ENCODE measurements around the gene CEACAM16.
"Not testable (repeated sequence)": the region's sequence is repeated elsewhere in the genome, so short reads cannot be mapped to it uniquely, and the experiment has no call there.

DNA sequence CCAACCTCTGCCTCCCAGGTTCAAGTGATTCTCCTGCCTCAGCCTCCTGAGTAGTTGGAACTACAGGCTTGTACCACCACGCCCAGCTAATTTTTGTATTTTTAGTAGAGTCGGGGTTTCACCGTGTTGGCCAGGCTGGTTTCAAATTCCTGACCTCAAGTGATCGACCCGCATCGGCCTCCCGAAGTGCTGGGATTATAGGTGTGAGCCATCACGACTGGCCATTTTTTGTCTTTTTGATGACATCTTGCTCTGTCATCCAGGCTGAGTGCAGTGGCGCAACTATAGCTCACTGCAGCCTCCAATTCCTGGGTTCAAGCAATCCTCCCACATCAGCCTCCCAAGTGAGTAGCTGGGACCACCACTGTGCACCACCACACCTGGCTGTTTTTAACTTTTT, 21.4 kb downstream of the CEACAM16 start:
- TF ChIP-seq ELF4 (IDR thresholded peaks at IDR 0.05); SP1 (IDR thresholded peaks at IDR 0.05); TARDBP (IDR thresholded peaks at IDR 0.05); SUZ12 (IDR thresholded peaks at IDR 0.05); NFRKB (IDR thresholded peaks at IDR 0.05); FOXA1 (IDR thresholded peaks at IDR 0.05); BHLHE40 (IDR thresholded peaks at IDR 0.05; ENCODE audit: borderline replicate concordance); FOXM1 (IDR thresholded peaks at IDR 0.05; ENCODE audit: borderline replicate concordance); CTBP1 (IDR thresholded peaks at IDR 0.05; ENCODE audit: borderline replicate concordance); L3MBTL2 (conservative IDR thresholded peaks at IDR 0.05); FOXK2 (IDR thresholded peaks at IDR 0.05); ZNF384 (IDR thresholded peaks at IDR 0.05); ARNT (IDR thresholded peaks at IDR 0.05); LEF1 (IDR thresholded peaks at IDR 0.05; ENCODE audit: borderline replicate concordance): not testable (repeated sequence)

Measured in HEK293T (cell line).